K562 (cell line): Measurements from ENCODE around the gene REEP3. TPM values are rescaled to one million over a fixed set of nuclear protein-coding genes. Genes with fewer than 3 reads are reported as not detected.

Experiments used
- ARID1B ChIP-seq: fragments of 450-650 bp; IDR thresholded peaks from 2 replicates; pipeline ENCODE4 v1.6.1; 2016; ENCODE audit warnings: antibody characterized with exemption, mild to moderate bottlenecking, inconsistent platforms
- E2F1 ChIP-seq: sonication (generic); formaldehyde crosslinking; IDR thresholded peaks from 2 replicates; pipeline ENCODE4 v1.8.1; 2023; ENCODE audit warnings: mild to moderate bottlenecking, missing genetic modification reagents, moderate library complexity
- FOXK2 ChIP-seq, 2 experiments: fragments of 450-650 bp; IDR thresholded peaks in 1 of 2; conservative IDR thresholded peaks in 1 of 2; 2 replicates each; pipeline ENCODE4 v1.6.1; 2016; ENCODE audit warnings: low read depth in 2 of 2, mild to moderate bottlenecking in 1 of 2
- MYNN ChIP-seq, 2 experiments: sonication (generic); formaldehyde crosslinking in 1 of 2; IDR thresholded peaks; 2 replicates each; pipeline versions ENCODE4 v1.5.0 to v1.6.1; 2016 to 2020; ENCODE audit warnings: antibody characterized with exemption in 1 of 2, missing genetic modification reagents in 1 of 2
- NEUROD1 ChIP-seq: fragments of 150-350 bp; IDR thresholded peaks from 2 replicates; pipeline ENCODE4 v1.6.1; 2014; ENCODE audit warnings: borderline replicate concordance, low read length, low read depth; ENCODE audit not compliant: partially characterized antibody
- NFXL1 ChIP-seq: fragments of 450-650 bp; formaldehyde crosslinking; IDR thresholded peaks from 2 replicates; pipeline ENCODE4 v1.4.0; 2021; ENCODE audit warnings: mild to moderate bottlenecking
- NR2C1 ChIP-seq, 2 experiments: fragments of 450-650 bp; IDR thresholded peaks; 2 replicates each; pipeline ENCODE4 v1.6.1; 2017; ENCODE audit warnings: mild to moderate bottlenecking in 2 of 2, antibody characterized with exemption in 1 of 2, inconsistent platforms in 1 of 2, missing compliant biosample characterization in 1 of 2, missing genetic modification characterization in 1 of 2
- PTTG1 ChIP-seq: fragments of 450-650 bp; IDR thresholded peaks from 2 replicates; pipeline ENCODE4 v1.6.1; 2016; ENCODE audit warnings: low read depth, mild to moderate bottlenecking, missing genetic modification characterization, missing compliant biosample characterization
- RBM14 ChIP-seq: fragments of 200-400 bp; formaldehyde crosslinking; IDR thresholded peaks from 2 replicates; pipeline ENCODE4 v1.6.1; 2018; ENCODE audit warnings: low read depth, mild to moderate bottlenecking, low read length, moderate library complexity, borderline replicate concordance; ENCODE audit not compliant: insufficient read depth
- RHOXF2B ChIP-seq: fragments of 250-450 bp; sonication (Bioruptor Pico); conservative IDR thresholded peaks from 2 replicates; pipeline ENCODE4 v1.5.1; 2021
- SLC30A9 ChIP-seq: fragments of 250-450 bp; sonication (Bioruptor Pico); IDR thresholded peaks from 2 replicates; pipeline ENCODE4 v1.8.0; 2022; ENCODE audit warnings: mild to moderate bottlenecking, moderate library complexity
- TBL1XR1 ChIP-seq, 2 experiments: IDR thresholded peaks; 2 replicates each; pipeline ENCODE4 v1.6.1; 2012; ENCODE audit warnings: improper control_type of control experiment in 2 of 2, low read length in 2 of 2, mild to moderate bottlenecking in 1 of 2
- TCF7 ChIP-seq: sonication (generic); IDR thresholded peaks from 2 replicates; pipeline ENCODE4 v1.6.1; 2016; ENCODE audit warnings: antibody characterized with exemption, borderline replicate concordance
- TCFL5 ChIP-seq: fragments of 250-450 bp; sonication (Bioruptor Pico); conservative IDR thresholded peaks from 2 replicates; pipeline ENCODE4 v1.6.1; 2021; ENCODE audit warnings: mild to moderate bottlenecking, moderate library complexity, matching md5 sums
- THAP7 ChIP-seq: fragments of 250-450 bp; sonication (Bioruptor Pico); IDR thresholded peaks from 2 replicates; pipeline ENCODE4 v1.5.0; 2021
- ZC3H4 ChIP-seq: sonication (generic); formaldehyde crosslinking; IDR thresholded peaks from 2 replicates; pipeline ENCODE4 v1.9.0; 2021; ENCODE audit warnings: missing genetic modification reagents, borderline replicate concordance
- ZNF174 ChIP-seq: fragments of 250-450 bp; sonication (Bioruptor Pico); IDR thresholded peaks from 2 replicates; pipeline ENCODE4 v1.4.0; 2020; ENCODE audit warnings: mild to moderate bottlenecking
- ZNF3 ChIP-seq: fragments of 250-450 bp; sonication (Bioruptor Pico); IDR thresholded peaks from 2 replicates; pipeline ENCODE4 v1.5.0; 2021; ENCODE audit warnings: mild to moderate bottlenecking, moderate library complexity
- ZNF655 ChIP-seq: fragments of 250-450 bp; sonication (Bioruptor Pico); IDR thresholded peaks from 2 replicates; pipeline ENCODE4 v1.5.0; 2021
- polyA plus RNA-seq, 8 experiments: library from polyadenylated mRNA; depleted of rRNA in 4 of 8; stranded (reverse) in 5 of 8; unstranded in 3 of 8; fragments of >200 nt; fragmentation: Nextera tagmentation in 2 of 8; fragmentation: Illumina TruSeq in 1 of 8; extraction: Ambion mirVana in 2 of 8; extraction: Trizol in 1 of 8; gene quantifications; 2 replicates each; pipeline versions ENCODE4 v1.2.1 to v1.2.3, GENCODE V29; 2011 to 2014; ENCODE audit warnings: inconsistent platforms in 1 of 8, missing spikeins in 1 of 8
- total RNA-seq, 7 experiments: library from RNA; depleted of rRNA in 6 of 7; stranded (reverse); fragments of >200 nt in 6 of 7; fragmentation: Illumina TruSeq in 2 of 7; extraction: Trizol in 2 of 7; gene quantifications; 2 replicates each; pipeline versions ENCODE4 v1.2.1 to v1.2.3, GENCODE V29; 2011 to 2021; ENCODE audit warnings: low replicate concordance in 1 of 7
- TF ChIP-seq, protein P1 (sequence below): sonication (generic); formaldehyde crosslinking; IDR thresholded peaks from 2 replicates; pipeline ENCODE4 v1.8.0; 2022; ENCODE audit warnings: mild to moderate bottlenecking, missing genetic modification reagents
- TF ChIP-seq, protein P2 (sequence below): sonication (generic); formaldehyde crosslinking; IDR thresholded peaks from 2 replicates; pipeline ENCODE4 v1.8.0; 2022; ENCODE audit warnings: missing genetic modification reagents, mild to moderate bottlenecking, moderate library complexity, borderline replicate concordance

The REEP3 gene
- total and polyA plus RNA-seq, 9 of the 15 experiments (the other 6 are each of a cell fraction or from before 2014, with no cell fraction given) = 3.4 to 13.4 (median 9.2) TPM

DNA sequence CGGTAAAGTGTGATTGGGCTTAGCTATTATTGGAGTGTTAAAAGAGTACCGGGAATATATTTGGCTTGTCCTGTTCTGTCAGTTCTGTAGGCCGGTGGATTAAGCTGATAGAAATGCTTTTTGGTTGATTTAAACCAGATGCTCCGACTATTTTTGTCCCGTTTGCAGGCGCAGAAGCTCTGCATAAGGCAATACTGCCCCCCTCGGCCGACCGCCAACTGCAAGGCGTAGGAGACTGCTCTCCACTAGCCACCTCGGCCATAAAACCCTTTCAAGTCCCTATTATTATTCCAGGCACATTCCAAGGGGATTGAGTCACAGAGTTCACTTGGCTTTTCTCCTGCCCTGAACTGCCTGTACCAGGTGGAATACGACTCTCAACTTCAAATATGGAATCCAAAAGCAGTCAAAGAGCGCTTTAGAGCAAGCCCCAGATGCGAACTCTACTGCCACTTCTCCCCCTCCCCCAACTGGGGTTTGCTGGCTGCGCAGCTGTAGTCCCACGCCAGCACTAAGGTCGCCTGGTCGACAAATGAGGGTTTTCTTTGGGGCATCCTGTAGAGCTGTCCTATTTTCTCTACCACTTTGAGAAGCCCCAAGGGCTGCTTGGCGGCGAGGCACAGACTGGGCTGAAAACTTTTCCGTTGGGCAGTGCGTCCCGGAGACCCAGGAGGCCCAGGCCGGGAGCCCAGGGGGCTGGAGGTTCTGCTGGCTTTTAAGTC lies 108.3 kb downstream of the REEP3 start (continued):
- no peak for TF ChIP-seq ZNF655 (CRISPR knock-in tag)
- TF ChIP-seq TBL1XR1 (IDR thresholded peaks at IDR 0.05; ENCODE audit: low read length in 2 of 2) = no peak
- no peak for TF ChIP-seq E2F1 (CRISPR knock-in tag)
- no peak for TF ChIP-seq PTTG1 (tag)
- TF ChIP-seq, protein P1, sequence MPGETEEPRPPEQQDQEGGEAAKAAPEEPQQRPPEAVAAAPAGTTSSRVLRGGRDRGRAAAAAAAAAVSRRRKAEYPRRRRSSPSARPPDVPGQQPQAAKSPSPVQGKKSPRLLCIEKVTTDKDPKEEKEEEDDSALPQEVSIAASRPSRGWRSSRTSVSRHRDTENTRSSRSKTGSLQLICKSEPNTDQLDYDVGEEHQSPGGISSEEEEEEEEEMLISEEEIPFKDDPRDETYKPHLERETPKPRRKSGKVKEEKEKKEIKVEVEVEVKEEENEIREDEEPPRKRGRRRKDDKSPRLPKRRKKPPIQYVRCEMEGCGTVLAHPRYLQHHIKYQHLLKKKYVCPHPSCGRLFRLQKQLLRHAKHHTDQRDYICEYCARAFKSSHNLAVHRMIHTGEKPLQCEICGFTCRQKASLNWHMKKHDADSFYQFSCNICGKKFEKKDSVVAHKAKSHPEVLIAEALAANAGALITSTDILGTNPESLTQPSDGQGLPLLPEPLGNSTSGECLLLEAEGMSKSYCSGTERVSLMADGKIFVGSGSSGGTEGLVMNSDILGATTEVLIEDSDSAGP (CRISPR knock-in tag) = no peak
- TF ChIP-seq TCFL5 (CRISPR knock-in tag) = no peak
- no peak for TF ChIP-seq ZNF3 (CRISPR knock-in tag)
- no peak; a peak in 1 of 4 replicates for TF ChIP-seq FOXK2 (conservative IDR thresholded peaks at IDR 0.05 in 1 of 2, IDR thresholded peaks at IDR 0.05 in 1 of 2; ENCODE audit: low read depth in 2 of 2)
- no peak for TF ChIP-seq MYNN (IDR thresholded peaks at IDR 0.05)
- no peak for TF ChIP-seq MYNN (CRISPR knock-in tag; IDR thresholded peaks at IDR 0.05)
- no peak for TF ChIP-seq NFXL1 (CRISPR knock-in tag)
- TF ChIP-seq RHOXF2B (CRISPR knock-in tag) = no peak
- TF ChIP-seq SLC30A9 (CRISPR knock-in tag) = no peak
- no peak for TF ChIP-seq NR2C1 (IDR thresholded peaks at IDR 0.05)
- TF ChIP-seq NR2C1 (tag; IDR thresholded peaks at IDR 0.05) = no peak
- TF ChIP-seq ARID1B = no peak
- no peak for TF ChIP-seq ZC3H4 (CRISPR knock-in tag)
- TF ChIP-seq NEUROD1 = no peak
- TF ChIP-seq, protein P2, sequence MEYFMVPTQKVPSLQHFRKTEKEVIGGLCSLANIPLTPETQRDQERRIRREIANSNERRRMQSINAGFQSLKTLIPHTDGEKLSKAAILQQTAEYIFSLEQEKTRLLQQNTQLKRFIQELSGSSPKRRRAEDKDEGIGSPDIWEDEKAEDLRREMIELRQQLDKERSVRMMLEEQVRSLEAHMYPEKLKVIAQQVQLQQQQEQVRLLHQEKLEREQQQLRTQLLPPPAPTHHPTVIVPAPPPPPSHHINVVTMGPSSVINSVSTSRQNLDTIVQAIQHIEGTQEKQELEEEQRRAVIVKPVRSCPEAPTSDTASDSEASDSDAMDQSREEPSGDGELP (CRISPR knock-in tag) = no peak
- no peak for TF ChIP-seq THAP7
- TF ChIP-seq RBM14 = no peak
- no peak; the same call in 1 of the 2 replicates for TF ChIP-seq TCF7
- TF ChIP-seq ZNF174 (CRISPR knock-in tag) = no peak
